ENCODE measurements around the gene MYL4.
"Not testable (repeated sequence)": the region's sequence is repeated elsewhere in the genome, so short reads cannot be mapped to it uniquely, and the experiment has no call there.

MYL4 gene

DNA sequence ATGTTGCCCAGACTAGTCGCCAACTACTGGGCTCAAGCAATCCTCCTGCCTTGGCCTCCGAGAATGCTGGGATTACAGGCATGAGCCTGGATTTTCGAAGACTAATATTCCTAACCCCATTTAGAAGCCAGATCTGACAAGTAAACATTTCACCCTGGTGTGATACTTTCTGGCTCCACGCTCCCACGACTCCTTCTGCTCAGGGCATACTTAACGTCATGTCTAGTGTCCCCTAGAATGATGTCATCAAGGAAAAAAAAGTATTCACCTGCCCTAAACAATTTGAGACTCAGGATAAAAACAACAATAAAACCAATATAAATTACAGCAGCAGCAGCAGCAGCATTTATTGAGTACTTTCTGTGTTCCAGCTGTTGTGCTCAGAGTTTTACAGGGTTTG lies 57.6 kb downstream of the MYL4 start:
- Histone ChIP-seq H3F3A (ENCODE audit: low read depth) (no peaks in the 10 kb centered on the region), H3K36me3 (ENCODE audit: insufficient read depth, low read length) (no peaks in the 10 kb centered on the region), H3K4me3 (ENCODE audit: low read length, poor library complexity, severe bottlenecking) (no peak overlapping the region), H3K9ac (ENCODE audit: low read depth, low read length, poor library complexity, severe bottlenecking) (no peak overlapping the region), H3K4me1 (ENCODE audit: insufficient read depth, low read length, poor library complexity, severe bottlenecking) (no peaks in the 10 kb centered on the region), H3K4me2 (ENCODE audit: low read depth, low read length, poor library complexity, severe bottlenecking) (no peak overlapping the region), H2AFZ (ENCODE audit: low read length) (no peak overlapping the region), H3K79me2 (ENCODE audit: insufficient read depth, low read length) (no peaks in the 10 kb centered on the region), H4K20me1 (ENCODE audit: insufficient read depth, low read length, poor library complexity, severe bottlenecking) (no peaks in the 10 kb centered on the region), H3K9me2 (replicated peaks; ENCODE audit: low read depth, low read length) (no peaks in the 10 kb centered on the region), H3K27me3 (ENCODE audit: insufficient read depth, low read length, poor library complexity, severe bottlenecking) (no peaks in the 10 kb centered on the region), H3K9me3 (ENCODE audit: insufficient read depth, low read depth, low read length) (peaks cover 10% of the 10 kb centered on the region; the same call in 1 of the 2 replicates)
- TF ChIP-seq EZH2phosphoT487 (IDR thresholded peaks at IDR 0.05; ENCODE audit: borderline replicate concordance) = no peak
- TF ChIP-seq, protein P1, sequence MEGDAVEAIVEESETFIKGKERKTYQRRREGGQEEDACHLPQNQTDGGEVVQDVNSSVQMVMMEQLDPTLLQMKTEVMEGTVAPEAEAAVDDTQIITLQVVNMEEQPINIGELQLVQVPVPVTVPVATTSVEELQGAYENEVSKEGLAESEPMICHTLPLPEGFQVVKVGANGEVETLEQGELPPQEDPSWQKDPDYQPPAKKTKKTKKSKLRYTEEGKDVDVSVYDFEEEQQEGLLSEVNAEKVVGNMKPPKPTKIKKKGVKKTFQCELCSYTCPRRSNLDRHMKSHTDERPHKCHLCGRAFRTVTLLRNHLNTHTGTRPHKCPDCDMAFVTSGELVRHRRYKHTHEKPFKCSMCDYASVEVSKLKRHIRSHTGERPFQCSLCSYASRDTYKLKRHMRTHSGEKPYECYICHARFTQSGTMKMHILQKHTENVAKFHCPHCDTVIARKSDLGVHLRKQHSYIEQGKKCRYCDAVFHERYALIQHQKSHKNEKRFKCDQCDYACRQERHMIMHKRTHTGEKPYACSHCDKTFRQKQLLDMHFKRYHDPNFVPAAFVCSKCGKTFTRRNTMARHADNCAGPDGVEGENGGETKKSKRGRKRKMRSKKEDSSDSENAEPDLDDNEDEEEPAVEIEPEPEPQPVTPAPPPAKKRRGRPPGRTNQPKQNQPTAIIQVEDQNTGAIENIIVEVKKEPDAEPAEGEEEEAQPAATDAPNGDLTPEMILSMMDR (conservative IDR thresholded peaks at IDR 0.05; ENCODE audit: low read length) = no peak

DNA sequence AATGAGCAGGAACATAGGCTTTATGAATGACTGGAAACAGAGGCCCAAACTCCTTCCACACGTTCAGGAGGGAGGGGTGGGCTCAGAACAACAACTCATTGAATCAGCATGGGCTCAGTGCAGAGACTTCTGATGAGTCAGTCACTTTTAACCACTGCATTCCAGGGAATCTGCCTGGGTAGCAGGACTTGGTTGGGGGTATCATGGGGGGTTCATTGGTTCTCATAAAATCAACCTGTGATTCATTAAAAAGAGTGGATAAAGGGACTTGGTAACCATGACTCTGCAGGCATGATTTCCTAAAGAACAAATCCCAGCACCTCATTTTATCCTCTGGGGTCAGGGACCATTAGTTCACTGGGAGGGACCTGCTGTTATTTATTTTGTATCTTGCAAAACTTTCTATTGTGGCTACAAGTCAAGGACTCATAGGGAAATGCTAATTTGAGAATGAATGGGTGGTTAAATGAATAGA lies 58.2 kb downstream of the MYL4 start:
- Histone ChIP-seq H2AFZ (ENCODE audit: low read length) (no peak overlapping the region), H3K9ac (ENCODE audit: low read depth, low read length, poor library complexity, severe bottlenecking) (no peak overlapping the region), H3K4me3 (ENCODE audit: low read length, poor library complexity, severe bottlenecking) (no peak overlapping the region), H3F3A (ENCODE audit: low read depth) (no peaks in the 10 kb centered on the region), H3K4me2 (ENCODE audit: low read depth, low read length, poor library complexity, severe bottlenecking) (no peak overlapping the region), H3K36me3 (ENCODE audit: insufficient read depth, low read length) (no peaks in the 10 kb centered on the region), H3K27me3 (ENCODE audit: insufficient read depth, low read length, poor library complexity, severe bottlenecking) (no peaks in the 10 kb centered on the region), H3K79me2 (ENCODE audit: insufficient read depth, low read length) (no peaks in the 10 kb centered on the region), H3K9me3 (ENCODE audit: insufficient read depth, low read depth, low read length) (peaks cover 10% of the 10 kb centered on the region; the same call in 1 of the 2 replicates), H3K4me1 (ENCODE audit: insufficient read depth, low read length, poor library complexity, severe bottlenecking) (no peaks in the 10 kb centered on the region), H4K20me1 (ENCODE audit: insufficient read depth, low read length, poor library complexity, severe bottlenecking) (no peaks in the 10 kb centered on the region), H3K9me2 (replicated peaks; ENCODE audit: low read depth, low read length) (no peaks in the 10 kb centered on the region)
- TF ChIP-seq EZH2phosphoT487 (IDR thresholded peaks at IDR 0.05; ENCODE audit: borderline replicate concordance) = no peak
- TF ChIP-seq, protein P1 (conservative IDR thresholded peaks at IDR 0.05; ENCODE audit: low read length) = no peak

DNA sequence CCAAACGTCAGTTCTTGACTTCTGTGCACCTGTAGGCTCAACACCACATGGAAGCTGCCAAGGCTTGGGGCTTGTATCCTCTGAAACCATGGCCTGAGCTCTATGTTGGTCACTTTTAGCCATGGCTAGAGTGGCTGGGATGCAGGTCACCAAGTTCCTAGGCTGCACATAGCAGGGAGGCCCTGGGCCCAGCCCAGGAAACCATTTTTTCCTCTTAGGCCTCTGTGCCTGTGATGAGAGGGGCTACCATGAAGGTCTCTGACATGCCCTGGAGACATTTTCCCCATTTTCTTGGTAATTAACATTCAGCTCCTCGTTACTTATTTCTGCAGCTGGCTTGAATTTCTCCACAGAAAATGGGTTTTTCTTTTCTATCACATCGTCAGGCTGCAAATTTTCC lies 59.8 kb downstream of the MYL4 start:
- not testable (repeated sequence) for H3K9ac ChIP-seq (ENCODE audit: low read depth, low read length, poor library complexity, severe bottlenecking); H3K4me3 ChIP-seq (ENCODE audit: low read length, poor library complexity, severe bottlenecking); H2AFZ ChIP-seq (ENCODE audit: low read length); H4K20me1 ChIP-seq (ENCODE audit: insufficient read depth, low read length, poor library complexity, severe bottlenecking); H3K36me3 ChIP-seq (ENCODE audit: insufficient read depth, low read length); H3K4me2 ChIP-seq (ENCODE audit: low read depth, low read length, poor library complexity, severe bottlenecking); H3K79me2 ChIP-seq (ENCODE audit: insufficient read depth, low read length); H3K27me3 ChIP-seq (ENCODE audit: insufficient read depth, low read length, poor library complexity, severe bottlenecking); H3K4me1 ChIP-seq (ENCODE audit: insufficient read depth, low read length, poor library complexity, severe bottlenecking); H3F3A ChIP-seq (ENCODE audit: low read depth); H3K9me2 ChIP-seq (replicated peaks; ENCODE audit: low read depth, low read length)
- peaks cover 10% of the 10 kb centered on the region; the same call in 1 of the 2 replicates for H3K9me3 ChIP-seq (ENCODE audit: insufficient read depth, low read depth, low read length)

- peaks cover 10% of the 10 kb centered on the region; the same call in 1 of the 2 replicates for H3K9me3 ChIP-seq (ENCODE audit: insufficient read depth, low read depth, low read length)
Observed at GRCh38 chr17:47269561-47270280, 60.6 kb downstream of the MYL4 start.

More at GRCh38 chr17:47269561-47270280, 60.6 kb downstream of the MYL4 start:
- not testable (repeated sequence) for H3K79me2 ChIP-seq (ENCODE audit: insufficient read depth, low read length); H3K4me3 ChIP-seq (ENCODE audit: low read length, poor library complexity, severe bottlenecking); H3K9ac ChIP-seq (ENCODE audit: low read depth, low read length, poor library complexity, severe bottlenecking); H4K20me1 ChIP-seq (ENCODE audit: insufficient read depth, low read length, poor library complexity, severe bottlenecking); H2AFZ ChIP-seq (ENCODE audit: low read length); H3K9me2 ChIP-seq (replicated peaks; ENCODE audit: low read depth, low read length); H3F3A ChIP-seq (ENCODE audit: low read depth); H3K4me2 ChIP-seq (ENCODE audit: low read depth, low read length, poor library complexity, severe bottlenecking); H3K4me1 ChIP-seq (ENCODE audit: insufficient read depth, low read length, poor library complexity, severe bottlenecking); H3K27me3 ChIP-seq (ENCODE audit: insufficient read depth, low read length, poor library complexity, severe bottlenecking); H3K36me3 ChIP-seq (ENCODE audit: insufficient read depth, low read length)
